HepG2 (cell line): ENCODE results near the gene CLDN9. TPM values are rescaled to one million over a fixed set of nuclear protein-coding genes. Genes with fewer than 3 reads are reported as not detected.
A peak's percentile ranks its signal among the peaks of the same experiment; 100 is the strongest.

Experiments used
- ESRRA ChIP-seq: sonication (generic); formaldehyde crosslinking; IDR thresholded peaks from 2 replicates; pipeline ENCODE4 v1.5.1; 2020; ENCODE audit warnings: mild to moderate bottlenecking, low read depth, missing genetic modification reagents
- KAT7 ChIP-seq: IDR thresholded peaks from 2 replicates; pipeline ENCODE4 v1.6.1; 2018; ENCODE audit warnings: borderline replicate concordance, missing compliant biosample characterization
- NFYB ChIP-seq: sonication (generic); formaldehyde crosslinking; IDR thresholded peaks from 2 replicates; pipeline ENCODE4 v1.4.0; 2020; ENCODE audit warnings: missing genetic modification reagents
- PRDM15 ChIP-seq: sonication (generic); formaldehyde crosslinking; IDR thresholded peaks from 2 replicates; pipeline ENCODE4 v1.4.0; 2020; ENCODE audit warnings: missing genetic modification reagents
- SKIL ChIP-seq: sonication (generic); formaldehyde crosslinking; IDR thresholded peaks from 2 replicates; pipeline ENCODE4 v1.8.0; 2022; ENCODE audit warnings: missing genetic modification reagents, mild to moderate bottlenecking, moderate library complexity, borderline replicate concordance
- ZBTB33 ChIP-seq: sonication (generic); formaldehyde crosslinking; IDR thresholded peaks from 2 replicates; pipeline ENCODE4 v1.4.0; 2020; ENCODE audit warnings: missing genetic modification reagents
- ZHX2 ChIP-seq, 2 experiments: sonication (generic) in 1 of 2; formaldehyde crosslinking in 1 of 2; IDR thresholded peaks; 2 replicates each; pipeline versions ENCODE4 v1.6.1 to v1.9.0; 2014 to 2022; ENCODE audit warnings: antibody characterized with exemption in 1 of 2, borderline replicate concordance in 1 of 2, inconsistent platforms in 1 of 2, low read depth in 1 of 2, missing genetic modification reagents in 1 of 2
- ZNF124 ChIP-seq: sonication (generic); formaldehyde crosslinking; IDR thresholded peaks from 2 replicates; pipeline ENCODE4 v1.4.0; 2020; ENCODE audit warnings: missing genetic modification reagents
- ZNF224 ChIP-seq: sonication (generic); formaldehyde crosslinking; IDR thresholded peaks from 2 replicates; pipeline ENCODE4 v1.5.0; 2020; ENCODE audit warnings: mild to moderate bottlenecking, missing genetic modification reagents
- ZNF274 ChIP-seq: sonication (generic); formaldehyde crosslinking; IDR thresholded peaks from 2 replicates; pipeline ENCODE4 v1.5.1; 2020; ENCODE audit warnings: mild to moderate bottlenecking, missing genetic modification reagents
- ZNF878 ChIP-seq: sonication (generic); formaldehyde crosslinking; IDR thresholded peaks from 2 replicates; pipeline ENCODE4 v1.8.1; 2023; ENCODE audit warnings: mild to moderate bottlenecking, missing genetic modification reagents, moderate library complexity
- polyA plus RNA-seq, 8 experiments: library from polyadenylated mRNA; depleted of rRNA in 3 of 8; stranded (reverse) in 7 of 8; unstranded in 1 of 8; fragments of >200 nt; fragmentation: Illumina TruSeq in 4 of 8; extraction: Trizol in 4 of 8; gene quantifications; 2 replicates each; pipeline versions ENCODE4 v1.2.1 to v1.2.3, GENCODE V29; 2011 to 2016; ENCODE audit warnings: low read depth in 4 of 8, missing spikeins in 1 of 8, mixed read lengths in 1 of 8; ENCODE audit not compliant: insufficient read depth in 1 of 8
- total RNA-seq, 5 experiments: library from RNA; depleted of rRNA; stranded (reverse); fragments of >200 nt; fragmentation: Illumina TruSeq; extraction: Trizol; gene quantifications; 2 replicates each; pipeline ENCODE4 v1.2.3, GENCODE V29; 2016; ENCODE audit warnings: low read depth in 1 of 5

Gene CLDN9
- total and polyA plus RNA-seq, 2 of the 13 experiments (the other 11 are each of a cell fraction or from before 2014, with no cell fraction given) = 0.15 to 0.26 TPM

GRCh38 chr16:2968738-2969544, 43.8 kb upstream of the CLDN9 start, which contains the start of gene PAQR4 (continued):
- TF ChIP-seq SKIL (CRISPR knock-in tag) (0 out of 2 replicates have a peak, but pooled peaks have one; percentile 74), PRDM15 (CRISPR knock-in tag) (peak; percentile 77), ZHX2 (IDR thresholded peaks at IDR 0.05; ENCODE audit: low read depth) (no peak; the same call in 1 of the 2 replicates), ZHX2 (CRISPR knock-in tag; IDR thresholded peaks at IDR 0.05; ENCODE audit: borderline replicate concordance) (peak; percentile 94), KAT7 (CRISPR knock-in tag) (peak; percentile 74; the same call in 1 of the 2 replicates), ZBTB33 (CRISPR knock-in tag) (peak; percentile 32; the same call in 1 of the 2 replicates), ZNF224 (CRISPR knock-in tag) (peak; percentile 89; the same call in 1 of the 2 replicates), NFYB (peak; percentile 80), ESRRA (CRISPR knock-in tag) (peak; percentile 77; the same call in 1 of the 2 replicates), ZNF274 (peak; percentile 97), ZNF878 (peak; percentile 93), ZNF124 (peak; percentile 88)
